Suprapubic skin (tissue), 4 donors: ENCODE data around the gene KLHL29.

Experiments used
- CTCF ChIP-seq, 2 donors: fragments of 200-600 bp in 1 of 2; fragments of 450-650 bp in 1 of 2; sonication (generic) in 1 of 2; IDR thresholded peaks; one replicate each; pipeline ENCODE4 v1.5.1; 2016 to 2019; ENCODE audit warnings: antibody characterized with exemption in 2 of 2, mild to moderate bottlenecking in 1 of 2, moderate library complexity in 1 of 2
- POLR2A ChIP-seq, 2 donors: fragments of 450-650 bp; IDR thresholded peaks; one replicate each; pipeline ENCODE4 v1.6.1; 2017; ENCODE audit warnings: antibody characterized with exemption in 2 of 2, mild to moderate bottlenecking in 2 of 2, moderate library complexity in 2 of 2
- POLR2AphosphoS5 ChIP-seq, 3 donors: sonication (generic); formaldehyde crosslinking; IDR thresholded peaks; one replicate each; pipeline ENCODE4 v1.6.1; 2017; ENCODE audit warnings: antibody characterized with exemption in 3 of 3

DNA sequence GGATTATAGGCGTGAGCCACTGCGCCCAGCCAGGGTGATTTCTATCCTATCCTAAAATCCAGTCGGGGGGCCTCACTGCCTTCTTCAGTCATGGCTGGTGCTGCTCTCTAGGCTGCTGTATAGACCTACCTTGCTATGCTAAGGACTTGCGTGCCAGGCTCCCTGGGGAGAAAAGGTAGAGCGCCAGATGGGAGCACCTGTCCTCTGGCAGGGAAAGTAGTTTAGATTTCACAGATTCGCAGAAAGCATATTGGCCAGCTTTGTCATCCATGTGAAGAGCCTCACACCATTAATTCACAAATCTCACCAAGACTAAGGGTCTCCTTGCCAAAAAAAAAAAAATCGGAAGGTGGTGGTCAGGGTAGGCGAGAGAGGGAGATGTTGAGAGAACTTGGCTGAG lies 324.3 kb downstream of the KLHL29 start:
- no peak for TF ChIP-seq CTCF (IDR thresholded peaks at IDR 0.05)
- no peak for TF ChIP-seq POLR2A (IDR thresholded peaks at IDR 0.05)
- TF ChIP-seq POLR2AphosphoS5 (IDR thresholded peaks at IDR 0.05) = no peak
